GM12874 (cell line): ENCODE data around the gene EARS2.

Experiments used
- TF ChIP-seq, protein P1 (sequence below): IDR thresholded peaks from 2 replicates; pipeline ENCODE4 v1.5.1; 2011; ENCODE audit warnings: low read depth, mild to moderate bottlenecking, control low read depth, low read length, moderate library complexity; ENCODE audit not compliant: insufficient read depth

Gene EARS2

DNA sequence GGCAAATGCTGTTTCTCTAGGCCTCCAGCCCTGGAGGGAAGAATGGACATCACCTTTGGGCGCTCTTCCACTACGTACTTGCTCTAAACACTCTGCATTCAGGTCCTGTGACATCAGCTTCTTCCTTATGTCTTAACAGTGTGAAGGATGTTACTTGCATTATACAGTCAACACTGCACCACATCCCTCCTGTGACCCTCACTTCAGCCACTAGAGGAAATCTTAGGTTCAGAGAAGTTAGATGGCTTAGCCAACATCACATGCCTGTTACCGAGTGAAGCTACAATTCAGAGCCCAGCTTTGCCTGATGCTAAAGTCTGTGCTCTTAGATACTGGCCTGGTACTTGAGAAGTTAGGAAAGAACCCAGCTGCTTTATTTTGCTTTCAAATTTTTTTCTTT is 18.7 kb upstream of the EARS2 start:
- TF ChIP-seq, protein P1, sequence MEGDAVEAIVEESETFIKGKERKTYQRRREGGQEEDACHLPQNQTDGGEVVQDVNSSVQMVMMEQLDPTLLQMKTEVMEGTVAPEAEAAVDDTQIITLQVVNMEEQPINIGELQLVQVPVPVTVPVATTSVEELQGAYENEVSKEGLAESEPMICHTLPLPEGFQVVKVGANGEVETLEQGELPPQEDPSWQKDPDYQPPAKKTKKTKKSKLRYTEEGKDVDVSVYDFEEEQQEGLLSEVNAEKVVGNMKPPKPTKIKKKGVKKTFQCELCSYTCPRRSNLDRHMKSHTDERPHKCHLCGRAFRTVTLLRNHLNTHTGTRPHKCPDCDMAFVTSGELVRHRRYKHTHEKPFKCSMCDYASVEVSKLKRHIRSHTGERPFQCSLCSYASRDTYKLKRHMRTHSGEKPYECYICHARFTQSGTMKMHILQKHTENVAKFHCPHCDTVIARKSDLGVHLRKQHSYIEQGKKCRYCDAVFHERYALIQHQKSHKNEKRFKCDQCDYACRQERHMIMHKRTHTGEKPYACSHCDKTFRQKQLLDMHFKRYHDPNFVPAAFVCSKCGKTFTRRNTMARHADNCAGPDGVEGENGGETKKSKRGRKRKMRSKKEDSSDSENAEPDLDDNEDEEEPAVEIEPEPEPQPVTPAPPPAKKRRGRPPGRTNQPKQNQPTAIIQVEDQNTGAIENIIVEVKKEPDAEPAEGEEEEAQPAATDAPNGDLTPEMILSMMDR = no peak

DNA sequence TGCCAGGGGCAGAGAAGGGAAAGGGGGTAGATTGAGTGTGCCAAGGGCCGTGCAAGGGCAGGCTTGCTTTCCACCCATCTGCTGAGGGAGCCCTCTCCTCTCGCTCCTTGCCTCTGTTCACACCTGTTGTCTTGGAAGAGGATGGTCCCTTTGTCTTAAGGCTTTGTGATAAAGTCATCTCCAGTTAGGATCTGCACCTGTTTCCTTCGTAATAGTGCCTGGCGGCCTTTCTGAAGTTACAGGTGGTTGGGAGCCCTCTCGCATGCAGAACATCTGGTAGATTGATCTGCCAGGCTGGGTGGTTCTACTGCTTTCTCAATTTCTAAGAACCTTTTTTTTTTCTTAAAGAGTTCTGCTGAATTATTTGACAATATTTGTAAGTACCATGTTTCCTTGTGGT is 16.7 kb upstream of the EARS2 start:
- TF ChIP-seq, protein P1 = no peak

DNA sequence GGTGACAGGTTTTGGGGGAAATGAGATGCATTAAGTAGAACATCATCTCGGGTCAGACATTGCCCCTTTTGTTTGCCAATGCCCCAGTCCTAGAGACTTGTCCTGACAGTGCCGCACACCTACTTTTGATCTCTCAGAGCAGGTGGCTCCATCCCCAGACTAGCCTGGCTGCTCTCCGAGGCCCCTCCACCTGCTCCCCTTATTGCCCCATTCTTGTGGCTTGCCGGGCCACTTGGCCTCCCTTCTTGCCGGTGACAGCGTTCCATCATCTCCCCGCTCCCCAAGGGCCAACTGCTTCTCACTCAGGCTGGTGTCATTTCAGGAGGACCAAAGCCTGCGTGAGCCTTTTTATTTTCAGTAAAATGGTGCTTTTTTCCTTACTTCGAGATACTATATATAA is 15.2 kb upstream of the EARS2 start:
- TF ChIP-seq, protein P1 = no peak

GRCh38 chr16:23571895-23572294 is 14.7 kb upstream of the EARS2 start:
- TF ChIP-seq, protein P1 = no peak

GRCh38 chr16:23570992-23571632 is 14.0 kb upstream of the EARS2 start:
- TF ChIP-seq, protein P1 = no peak

DNA sequence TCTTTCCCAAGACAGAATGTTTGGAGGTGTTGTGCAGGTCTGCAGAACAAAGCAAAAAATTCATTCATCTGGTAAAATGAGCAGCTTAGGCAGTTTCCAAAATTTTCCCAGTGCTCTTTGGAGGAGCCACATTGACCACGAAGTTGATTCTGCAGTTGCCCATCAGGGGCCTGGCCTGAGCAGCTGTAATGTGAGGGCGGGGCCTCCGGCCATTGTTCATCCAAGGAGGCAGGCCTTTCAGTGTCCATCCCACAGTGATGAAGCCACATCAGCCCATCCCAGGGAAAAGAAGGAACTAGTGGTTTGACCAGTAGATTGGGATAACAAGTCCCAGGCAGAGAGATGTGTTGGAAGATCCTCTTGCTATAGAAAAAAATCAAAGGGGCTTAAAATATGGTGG is 10.5 kb upstream of the EARS2 start:
- TF ChIP-seq, protein P1 = no peak

DNA sequence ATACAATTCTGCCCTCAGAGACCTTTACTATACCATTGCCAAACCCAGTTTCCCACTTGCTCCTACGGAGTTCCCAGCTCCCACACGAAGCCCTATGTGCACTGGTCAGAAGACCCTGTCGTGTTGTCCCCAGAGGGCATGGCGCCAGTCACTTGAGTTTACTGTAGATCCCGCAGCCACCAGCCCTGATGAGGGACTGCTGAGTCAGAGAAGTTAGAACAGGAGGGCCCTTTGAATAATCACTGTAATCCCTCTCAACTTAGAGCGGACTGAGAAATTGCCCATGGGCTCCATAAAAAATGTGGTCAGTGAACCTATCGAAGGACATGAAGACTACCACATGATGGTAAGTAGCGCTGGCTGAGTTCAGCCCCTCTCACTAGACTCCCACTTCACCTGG is 9.6 kb upstream of the EARS2 start:
- TF ChIP-seq, protein P1 = no peak
